HUES64 (cell line): ENCODE data around the gene ASXL2.
"Not testable (repeated sequence)": the region's sequence is repeated elsewhere in the genome, so short reads cannot be mapped to it uniquely, and the experiment has no call there.

Experiments
- H3K27ac ChIP-seq: 2 replicates; pipeline ENCODE4 v1.7.0; 2013; ENCODE audit warnings: low read depth, low read length, inconsistent platforms
- H3K27me3 ChIP-seq: 2 replicates; pipeline ENCODE4 v1.6.1; 2013; ENCODE audit warnings: mild to moderate bottlenecking, low read length; ENCODE audit not compliant: insufficient read depth
- H3K36me3 ChIP-seq: 2 replicates; pipeline ENCODE4 v1.6.1; 2013; ENCODE audit warnings: mild to moderate bottlenecking, low read length; ENCODE audit not compliant: insufficient read depth
- H3K4me1 ChIP-seq: 2 replicates; pipeline ENCODE4 v1.6.1; 2013; ENCODE audit warnings: mild to moderate bottlenecking, low read length, moderate library complexity; ENCODE audit not compliant: insufficient read depth
- H3K4me3 ChIP-seq: 2 replicates; pipeline ENCODE4 v1.5.1; 2013; ENCODE audit warnings: mild to moderate bottlenecking, low read length, moderate library complexity
- H3K9ac ChIP-seq: 2 replicates; pipeline ENCODE4 v1.6.1; 2013; ENCODE audit warnings: mild to moderate bottlenecking, low read depth, low read length
- H3K9me3 ChIP-seq: 2 replicates; pipeline ENCODE4 v1.6.1; 2013; ENCODE audit warnings: low read depth, low read length; ENCODE audit not compliant: insufficient read depth
- WGBS: fragments of 150-250, 120-280 bp; methylation state at CpG from one replicate; pipeline ENCODE4 v1.1.7; 2013; ENCODE audit warnings: missing lambda C conversion rate; 5-methylcytosine and 5-hydroxymethylcytosine counted together

Gene ASXL2

DNA sequence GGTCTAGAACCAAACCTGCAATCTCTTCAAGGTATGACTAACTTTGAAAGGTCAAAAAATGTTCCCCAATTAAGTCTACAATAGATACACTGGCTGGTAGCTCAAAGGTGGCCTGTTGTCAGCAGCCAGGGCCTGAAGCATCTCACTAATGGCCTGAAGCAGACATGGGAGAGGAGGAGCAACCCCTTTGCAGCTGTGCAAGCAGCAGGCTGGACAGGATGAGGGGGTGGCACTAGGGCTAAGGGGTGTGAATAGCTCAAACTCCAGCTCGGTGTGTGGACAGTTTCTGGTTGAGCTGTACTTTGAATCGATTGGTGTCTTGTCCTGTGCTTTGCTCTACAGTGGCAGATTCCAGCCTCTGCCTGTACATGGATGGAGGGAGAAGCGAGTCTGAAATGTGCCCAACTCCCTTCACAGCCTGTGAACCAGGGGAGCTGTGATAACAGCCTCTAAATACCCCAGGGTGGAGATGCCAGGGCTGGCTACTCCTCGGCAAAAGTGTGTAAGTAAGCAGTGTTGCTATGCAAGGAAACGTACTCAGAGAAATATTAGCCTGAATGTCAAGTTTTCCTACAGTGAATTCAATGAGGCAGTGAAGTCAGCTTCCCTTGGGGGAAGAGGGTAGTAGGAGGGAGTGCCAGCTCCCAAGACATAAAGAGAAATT lies 170.2 kb downstream of the ASXL2 start:
- Histone ChIP-seq H3K4me3 (no peak overlapping the region), H3K4me1 (no peaks in the 10 kb centered on the region), H3K9me3 (peaks cover 4% of the 10 kb centered on the region; the same call in 1 of the 2 replicates), H3K36me3 (no peaks in the 10 kb centered on the region), H3K9ac (no peak overlapping the region), H3K27me3 (no peaks in the 10 kb centered on the region), H3K27ac (no peak overlapping the region)
- 85% methylated on average over 5 of the region's 5 CpGs for WGBS

DNA sequence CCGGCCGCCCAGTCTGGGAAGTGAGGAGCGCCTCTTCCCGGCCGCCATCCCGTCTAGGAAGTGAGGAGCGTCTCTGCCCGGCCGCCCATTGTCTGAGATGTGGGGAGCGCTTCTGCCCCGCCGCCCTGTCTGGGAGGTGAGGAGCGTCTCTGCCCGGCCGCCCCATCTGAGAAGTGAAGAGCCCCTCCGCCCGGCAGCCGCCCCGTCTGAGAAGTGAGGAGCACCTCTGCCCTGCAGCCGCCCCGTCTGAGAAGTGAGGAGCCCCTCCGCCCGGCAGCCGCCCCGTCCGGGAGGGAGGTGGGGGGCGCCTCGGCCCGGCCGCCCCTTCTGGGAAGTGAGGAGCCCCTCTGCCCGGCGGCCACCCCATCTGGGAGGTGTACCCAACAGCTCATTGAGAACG lies 172.7 kb downstream of the ASXL2 start:
- H3K36me3 ChIP-seq, H3K27ac ChIP-seq, H3K9me3 ChIP-seq, H3K4me3 ChIP-seq, H3K9ac ChIP-seq, H3K4me1 ChIP-seq, H3K27me3 ChIP-seq: not testable (repeated sequence)
- 93% methylated on average over 29 of the region's 33 CpGs for WGBS

DNA sequence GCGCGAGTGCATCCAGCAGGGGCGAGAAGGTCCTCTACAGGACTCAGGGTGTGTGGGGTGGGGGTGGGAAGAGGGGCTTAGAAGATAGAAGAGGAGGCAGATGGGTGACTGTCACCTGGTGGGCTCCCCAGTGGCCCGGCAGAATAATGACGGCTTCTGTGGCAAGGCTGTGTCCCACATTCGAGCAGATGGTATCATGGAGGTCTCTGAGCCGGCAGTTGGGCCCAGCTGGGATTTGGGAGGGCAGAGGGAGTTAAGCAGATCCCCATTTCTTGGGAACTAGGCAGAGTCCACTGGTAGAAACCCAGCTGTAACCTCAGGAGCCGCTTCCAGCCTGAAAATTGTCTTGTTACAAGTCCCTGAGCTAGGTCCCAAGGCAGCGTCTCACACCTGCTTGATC lies 176.5 kb downstream of the ASXL2 start:
- Histone ChIP-seq H3K9ac (no peak overlapping the region), H3K4me1 (peaks cover 10% of the 10 kb centered on the region), H3K27me3 (no peaks in the 10 kb centered on the region), H3K9me3 (peaks cover 4% of the 10 kb centered on the region; the same call in 1 of the 2 replicates), H3K36me3 (no peaks in the 10 kb centered on the region), H3K27ac (no peak overlapping the region), H3K4me3 (no peak overlapping the region)
- 94% methylated on average over 9 of the region's 9 CpGs for WGBS

DNA sequence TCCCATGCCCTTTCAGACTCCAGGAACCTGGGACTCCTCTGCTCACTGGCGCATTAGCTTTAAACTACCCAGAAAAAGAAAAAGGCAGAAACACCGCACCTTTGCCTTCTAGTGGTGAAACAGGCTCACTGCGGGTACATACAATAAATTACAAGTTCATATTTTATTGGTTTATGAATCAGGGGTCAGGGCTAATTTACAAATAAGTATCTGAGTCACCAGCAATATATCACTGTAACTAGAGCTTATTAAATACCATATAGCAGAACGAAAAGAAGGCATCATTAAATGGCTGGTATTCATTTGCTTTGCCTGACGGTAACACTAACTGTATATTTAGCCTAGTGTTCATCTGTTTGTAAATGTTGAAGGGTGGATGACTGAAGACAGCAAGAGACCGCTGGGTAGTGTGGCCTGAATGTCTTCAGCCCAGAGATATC lies 178.0 kb downstream of the ASXL2 start:
- Histone ChIP-seq H3K27me3 (no peaks in the 10 kb centered on the region), H3K9ac (no peak overlapping the region), H3K36me3 (no peaks in the 10 kb centered on the region), H3K4me3 (no peak overlapping the region), H3K9me3 (peaks cover 4% of the 10 kb centered on the region; the same call in 1 of the 2 replicates), H3K4me1 (peaks cover 10% of the 10 kb centered on the region), H3K27ac (no peak overlapping the region)
- 55% methylated on average over 6 of the region's 6 CpGs for WGBS

DNA sequence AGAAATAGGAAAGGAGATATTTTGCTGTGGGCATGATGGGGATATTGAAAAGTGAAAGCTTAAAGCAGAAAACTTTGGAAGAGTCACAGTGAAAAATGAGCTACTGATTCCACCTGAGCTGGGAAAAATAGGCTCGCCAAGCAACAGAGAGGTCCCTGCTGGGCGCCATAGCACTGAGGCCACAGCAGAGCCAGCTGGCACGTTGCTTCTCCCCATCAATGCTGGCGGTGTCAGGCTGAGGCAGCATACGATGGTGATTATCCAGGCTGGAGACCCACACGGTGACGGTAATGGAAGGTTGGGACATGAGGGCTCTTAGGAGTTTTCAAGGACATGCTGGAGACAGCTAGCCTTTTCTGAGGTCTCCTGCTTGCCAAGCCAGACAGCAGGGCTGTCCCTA lies 179.1 kb downstream of the ASXL2 start:
- Histone ChIP-seq H3K9me3 (no peaks in the 10 kb centered on the region), H3K9ac (no peak overlapping the region), H3K4me1 (peaks cover 10% of the 10 kb centered on the region), H3K27ac (no peak overlapping the region), H3K4me3 (no peak overlapping the region), H3K36me3 (no peaks in the 10 kb centered on the region), H3K27me3 (no peaks in the 10 kb centered on the region)
- WGBS, result 86% methylated on average over 7 of the region's 7 CpGs

DNA sequence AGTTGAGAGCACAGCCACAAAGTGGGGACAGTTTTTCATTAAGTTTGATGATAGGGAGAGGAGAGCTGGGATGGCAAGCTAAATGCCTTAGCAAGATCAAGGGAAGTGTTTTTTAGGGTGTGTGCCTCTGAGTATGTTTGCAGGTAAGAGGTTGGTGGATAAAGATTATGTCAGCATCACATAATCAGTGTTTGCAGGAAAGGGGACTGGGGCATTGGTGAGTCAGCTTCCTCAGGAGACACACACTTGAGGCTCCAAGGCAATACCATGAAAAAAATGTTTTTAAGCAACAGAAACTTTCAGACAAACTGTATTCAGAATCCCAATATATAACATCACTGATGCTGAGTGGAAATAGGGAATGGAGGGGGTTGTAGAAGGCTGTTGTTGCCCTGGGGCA lies 179.5 kb downstream of the ASXL2 start:
- H3K27ac ChIP-seq, result no peak overlapping the region
- H3K9ac ChIP-seq, result no peak overlapping the region
- peaks cover 10% of the 10 kb centered on the region for H3K4me1 ChIP-seq
- H3K4me3 ChIP-seq, result no peak overlapping the region
- H3K36me3 ChIP-seq, result no peaks in the 10 kb centered on the region
- H3K9me3 ChIP-seq, result no peaks in the 10 kb centered on the region
- no peaks in the 10 kb centered on the region for H3K27me3 ChIP-seq

DNA sequence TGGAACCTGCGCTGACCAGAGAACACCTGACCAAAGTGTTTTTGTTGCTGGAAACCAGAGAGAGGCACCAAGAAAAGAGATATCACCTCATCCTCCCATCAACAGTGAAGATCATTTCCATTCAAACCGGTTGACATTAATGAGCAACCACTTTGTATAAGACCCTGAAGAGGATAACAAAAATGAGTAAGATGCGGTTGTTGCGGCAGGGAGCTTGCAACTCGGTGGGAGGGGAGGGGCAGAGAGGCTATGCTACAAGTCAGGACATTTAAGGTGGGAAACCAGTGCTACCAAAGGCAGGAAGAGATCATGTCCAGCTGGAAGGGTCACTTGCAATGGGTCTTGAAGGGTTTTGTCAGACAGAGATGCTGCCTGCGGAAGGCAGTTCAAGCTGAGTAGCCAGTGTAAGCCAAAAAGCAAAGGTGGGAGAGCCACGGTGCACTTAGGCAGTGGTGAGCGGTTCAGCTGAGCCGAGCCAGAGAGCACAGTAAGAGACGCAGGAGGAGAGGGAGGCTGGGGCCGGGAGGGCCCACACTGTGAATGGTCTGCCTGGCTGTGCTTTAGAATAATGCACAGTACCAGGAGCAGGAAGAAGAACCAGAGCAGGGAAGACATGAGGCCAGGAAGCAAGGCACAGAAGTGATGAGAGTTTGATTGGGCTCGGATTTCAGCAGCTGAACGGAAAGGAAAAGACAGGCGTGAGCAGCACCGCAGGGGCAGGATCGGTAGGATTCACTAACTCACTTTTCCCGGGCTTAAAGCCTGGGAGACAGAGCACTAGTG lies 180.5 kb downstream of the ASXL2 start:
- Histone ChIP-seq H3K36me3 (no peaks in the 10 kb centered on the region), H3K9ac (no peak overlapping the region), H3K27me3 (no peaks in the 10 kb centered on the region), H3K4me3 (peak overlapping the region; percentile 13), H3K27ac (no peak overlapping the region), H3K4me1 (peaks cover 10% of the 10 kb centered on the region), H3K9me3 (no peaks in the 10 kb centered on the region)
- 39% methylated on average over 17 of the region's 17 CpGs for WGBS

DNA sequence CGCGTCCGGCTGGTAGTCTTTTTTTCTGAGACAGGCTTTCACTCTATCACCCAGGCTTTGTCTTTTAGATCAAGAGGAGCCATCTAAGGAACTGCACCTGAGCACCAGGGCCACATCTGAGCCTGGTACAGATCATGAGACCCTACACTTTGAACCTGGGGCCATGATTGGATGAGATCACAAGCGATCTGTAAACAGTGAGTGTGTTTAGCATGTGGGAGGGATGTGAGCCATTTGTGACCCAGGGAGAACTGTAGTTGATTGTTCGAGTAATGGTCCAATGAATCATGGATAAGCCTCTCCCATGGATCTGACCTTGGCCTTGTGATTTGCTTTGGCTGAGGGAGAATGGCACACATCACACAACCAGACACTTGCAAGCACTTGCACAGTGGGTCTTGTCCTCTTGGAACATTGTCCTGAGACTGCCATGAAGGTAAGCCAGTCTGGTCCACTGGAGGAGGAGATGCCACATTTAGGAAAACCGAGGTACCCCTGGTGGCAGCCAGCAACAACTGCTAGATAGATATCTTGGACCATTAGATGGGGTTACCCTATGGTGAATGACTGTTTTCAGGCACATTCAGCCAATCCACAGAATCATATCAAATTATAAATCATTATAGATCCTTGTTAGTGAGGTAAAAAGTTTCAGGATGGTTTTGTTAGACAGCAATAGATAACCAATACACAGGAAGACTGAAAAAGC lies 185.4 kb downstream of the ASXL2 start:
- WGBS, result 92% methylated on average over 6 of the region's 6 CpGs
- H3K27ac ChIP-seq, result no peak overlapping the region
- no peak overlapping the region for H3K4me3 ChIP-seq

DNA sequence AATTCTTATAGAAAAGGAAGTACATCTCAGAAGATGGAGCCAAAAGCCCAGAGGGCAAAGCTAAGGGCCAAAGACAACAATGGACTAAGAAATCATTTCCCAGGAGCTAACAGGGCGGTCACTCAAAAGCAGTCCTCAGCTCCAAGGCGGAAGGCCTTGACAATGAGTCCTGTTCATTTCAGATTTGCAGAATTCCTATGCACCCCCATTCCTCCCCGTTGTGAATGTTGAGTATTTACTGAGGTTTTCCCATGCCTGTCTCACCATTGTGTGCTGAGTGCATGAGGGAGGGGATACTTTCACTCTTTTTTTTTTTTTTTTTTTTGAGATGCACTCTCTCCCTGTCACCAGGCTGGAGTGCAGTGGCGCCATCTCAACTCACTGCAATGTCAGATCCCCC lies 186.1 kb downstream of the ASXL2 start:
- 91% methylated on average over 3 of the region's 4 CpGs for WGBS
- Histone ChIP-seq H3K4me1 (no peaks in the 10 kb centered on the region), H3K9ac (no peak overlapping the region), H3K27ac (no peak overlapping the region), H3K4me3 (no peak overlapping the region), H3K9me3 (no peaks in the 10 kb centered on the region), H3K27me3 (no peaks in the 10 kb centered on the region), H3K36me3 (no peaks in the 10 kb centered on the region)

More for the DNA sequence above, 185.4 kb downstream of the ASXL2 start:
- no peaks in the 10 kb centered on the region for H3K36me3 ChIP-seq
- no peak overlapping the region for H3K9ac ChIP-seq
- no peaks in the 10 kb centered on the region for H3K27me3 ChIP-seq
- H3K9me3 ChIP-seq, result no peaks in the 10 kb centered on the region
- peaks cover 3% of the 10 kb centered on the region for H3K4me1 ChIP-seq

DNA sequence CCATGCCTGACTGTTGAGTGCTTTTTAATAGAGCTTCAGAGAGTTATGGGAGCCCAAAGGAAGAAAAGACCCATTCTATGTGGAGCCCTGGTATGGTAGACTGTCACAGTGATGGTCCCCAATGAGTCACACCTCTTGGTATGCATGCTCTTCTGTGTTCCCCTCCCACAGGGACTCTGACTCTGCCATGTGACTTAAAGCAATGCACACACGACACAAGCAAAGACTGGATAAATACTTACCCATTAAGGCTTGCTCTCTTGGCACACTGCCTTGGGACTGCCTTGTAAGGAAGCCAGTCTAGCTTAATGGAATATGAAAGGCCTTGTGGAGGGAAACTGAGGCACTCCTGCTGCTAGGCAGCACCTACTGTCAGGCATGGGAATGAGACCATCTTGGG lies 188.2 kb downstream of the ASXL2 start:
- 69% methylated on average over 1 of the region's 1 CpG for WGBS

DNA sequence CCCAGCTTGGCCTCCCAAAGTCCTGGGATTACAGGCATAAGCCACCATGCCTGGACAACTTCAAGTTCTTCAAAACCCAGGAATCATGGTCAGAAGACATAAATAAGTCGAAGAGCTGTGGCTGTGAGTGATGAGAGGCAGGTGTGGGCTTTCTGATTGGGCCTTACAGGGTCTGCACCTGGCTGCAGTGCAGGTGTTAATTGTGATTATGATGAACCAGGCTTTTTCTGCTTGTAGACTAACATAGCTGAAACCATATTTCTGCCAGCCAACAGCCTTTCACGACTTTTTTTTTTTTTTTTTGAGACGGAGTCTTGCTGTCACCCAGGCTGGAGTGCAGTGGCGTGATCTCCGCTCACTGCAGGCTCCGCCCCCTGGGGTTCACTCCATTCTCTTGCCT lies 190.1 kb downstream of the ASXL2 start:
- Histone ChIP-seq H3K4me3 (no peak overlapping the region), H3K27ac (no peak overlapping the region), H3K36me3 (no peaks in the 10 kb centered on the region), H3K4me1 (no peaks in the 10 kb centered on the region), H3K9ac (no peak overlapping the region), H3K9me3 (no peaks in the 10 kb centered on the region), H3K27me3 (no peaks in the 10 kb centered on the region)
- WGBS, result 89% methylated on average over 6 of the region's 6 CpGs

More for the DNA sequence above, 188.2 kb downstream of the ASXL2 start:
- H3K9me3 ChIP-seq, result no peaks in the 10 kb centered on the region
- H3K4me3 ChIP-seq, result no peak overlapping the region
- no peaks in the 10 kb centered on the region for H3K27me3 ChIP-seq
- H3K4me1 ChIP-seq, result no peaks in the 10 kb centered on the region
- H3K36me3 ChIP-seq, result no peaks in the 10 kb centered on the region
- H3K27ac ChIP-seq, result no peak overlapping the region
- no peak overlapping the region for H3K9ac ChIP-seq
